SU-DHL-6 (cell line): ENCODE data around the gene LYSMD2.

Experiments
- H2AFZ ChIP-seq: fragments of 200-600 bp; sonication (generic); 2 replicates; pipeline ENCODE4 v1.6.1; 2014; ENCODE audit warnings: low read depth, mild to moderate bottlenecking, moderate library complexity, mixed read lengths, antibody characterized with exemption, low read length; ENCODE audit not compliant: severe bottlenecking
- H3F3A ChIP-seq: fragments of 200-600 bp; shearing (Covaris generic); 2 replicates; pipeline ENCODE4 v1.6.0; 2016; ENCODE audit warnings: antibody characterized with exemption, mild to moderate bottlenecking; ENCODE audit not compliant: insufficient read depth
- H3K27ac ChIP-seq: fragments of 200-600 bp; sonication (generic); 2 replicates; pipeline ENCODE4 v1.5.1; 2016; ENCODE audit warnings: low read depth, mild to moderate bottlenecking, low read length, moderate library complexity, mixed read lengths
- H3K27me3 ChIP-seq: fragments of 200-600 bp; sonication (generic), shearing (Covaris generic); 2 replicates; pipeline ENCODE4 v1.6.0; 2014; ENCODE audit warnings: mild to moderate bottlenecking, low read length
- H3K36me3 ChIP-seq: fragments of 200-600 bp; sonication (generic); 2 replicates; pipeline ENCODE4 v1.6.1; 2014; ENCODE audit warnings: mild to moderate bottlenecking, low read length, mixed read lengths
- H3K4me2 ChIP-seq: fragments of 300-600, 200-600 bp; shearing (Covaris generic), sonication (generic); 2 replicates; pipeline ENCODE4 v1.6.0; 2014; ENCODE audit warnings: low read length, low read depth, mild to moderate bottlenecking; ENCODE audit not compliant: poor library complexity, severe bottlenecking
- H3K4me3 ChIP-seq: fragments of 200-600 bp; sonication (generic); 2 replicates; pipeline ENCODE4 v1.5.1; 2014; ENCODE audit warnings: antibody characterized with exemption, low read length, mild to moderate bottlenecking, mixed read lengths; ENCODE audit not compliant: insufficient read depth, poor library complexity, severe bottlenecking
- H3K79me2 ChIP-seq: fragments of 200-600 bp; sonication (generic); 2 replicates; pipeline ENCODE4 v1.6.1; 2014; ENCODE audit warnings: mild to moderate bottlenecking, low read length, moderate library complexity; ENCODE audit not compliant: insufficient read depth
- H3K9ac ChIP-seq: fragments of 200-600 bp; sonication (generic); 2 replicates; pipeline ENCODE4 v1.7.0; 2014; ENCODE audit warnings: mild to moderate bottlenecking, low read length
- H3K9me2 ChIP-seq: fragments of 200-600 bp; sonication (generic); replicated peaks from 2 replicates; pipeline ENCODE4 v1.6.1; 2014; ENCODE audit warnings: low read length; ENCODE audit not compliant: insufficient read depth
- H3K9me3 ChIP-seq: fragments of 200-600 bp; sonication (generic); 2 replicates; pipeline ENCODE4 v1.6.1; 2014; ENCODE audit warnings: low read length, mixed read lengths; ENCODE audit not compliant: insufficient read depth
- H4K20me1 ChIP-seq: fragments of 200-600 bp; sonication (generic); 2 replicates; pipeline ENCODE4 v1.6.1; 2014; ENCODE audit warnings: low read depth, mild to moderate bottlenecking, antibody characterized with exemption, low read length, moderate library complexity, mixed read lengths
- CTCF ChIP-seq: fragments of 200-600 bp; sonication (generic); IDR thresholded peaks from one replicate; pipeline ENCODE4 v1.5.1; 2017; ENCODE audit warnings: antibody characterized with exemption, mild to moderate bottlenecking, low read length, moderate library complexity; ENCODE audit not compliant: insufficient read depth, poor library complexity, severe bottlenecking
- EZH2phosphoT487 ChIP-seq: fragments of 200-600 bp; sonication (generic), shearing (Covaris generic); conservative IDR thresholded peaks from 2 replicates; pipeline ENCODE4 v1.6.1; 2018; ENCODE audit warnings: mild to moderate bottlenecking, antibody characterized with exemption, low read length, moderate library complexity, mixed read lengths

The LYSMD2 gene

GRCh38 chr15:51751697-51752683 is 14.5 kb upstream of the LYSMD2 start:
- Histone ChIP-seq H3K79me2 (no peaks in the 10 kb centered on the region), H3K27me3 (no peaks in the 10 kb centered on the region), H3K9ac (peak overlapping the region; percentile 31; the same call in 1 of the 2 replicates), H2AFZ (peak overlapping the region; percentile 43), H3K4me2 (peak overlapping the region; percentile 84), H3K36me3 (no peaks in the 10 kb centered on the region), H3K9me3 (no peaks in the 10 kb centered on the region), H3K4me3 (peak overlapping the region; percentile 57), H3F3A (no peaks in the 10 kb centered on the region), H4K20me1 (no peaks in the 10 kb centered on the region), H3K9me2 (no peaks in the 10 kb centered on the region), H3K27ac (no peak overlapping the region)
- TF ChIP-seq CTCF (no peak), EZH2phosphoT487 (no peak)

GRCh38 chr15:51750792-51751696 is 13.6 kb upstream of the LYSMD2 start, which contains the start of gene TMOD2:
TMOD2 (plus strand) TSS chr15:51751597; CDS start chr15:51766442, 14,845 bp downstream.
- H3K27me3 ChIP-seq: no peaks in the 10 kb centered on the region
- no peak for TF ChIP-seq CTCF
- no peak for TF ChIP-seq EZH2phosphoT487
- peak within 1 kb of the TSS; percentile 84 for H3K4me2 ChIP-seq

GRCh38 chr15:51750186-51750585 is 12.7 kb upstream of the LYSMD2 start:
- H3K4me3 ChIP-seq: no peak overlapping the region
- H3K36me3 ChIP-seq: no peaks in the 10 kb centered on the region
- no peak overlapping the region for H3K9ac ChIP-seq
- no peak overlapping the region for H3K4me2 ChIP-seq
- TF ChIP-seq CTCF (no peak), EZH2phosphoT487 (no peak)
- no peaks in the 10 kb centered on the region for H3K9me2 ChIP-seq
- no peaks in the 10 kb centered on the region for H3F3A ChIP-seq
- H2AFZ ChIP-seq: no peak overlapping the region
- H4K20me1 ChIP-seq: no peaks in the 10 kb centered on the region
- no peaks in the 10 kb centered on the region for H3K79me2 ChIP-seq
- H3K9me3 ChIP-seq: no peaks in the 10 kb centered on the region
- H3K27ac ChIP-seq: no peak overlapping the region
- H3K27me3 ChIP-seq: no peaks in the 10 kb centered on the region

More at GRCh38 chr15:51750792-51751696, 13.6 kb upstream of the LYSMD2 start, which contains the start of gene TMOD2:
- Histone ChIP-seq H3K79me2 (no peaks in the 10 kb centered on the region), H3K27ac (no peak within 1 kb of the TSS), H4K20me1 (no peaks in the 10 kb centered on the region), H3K9ac (peak within 1 kb of the TSS; percentile 31; the same call in 1 of the 2 replicates), H3K36me3 (no peaks in the 10 kb centered on the region), H2AFZ (peak within 1 kb of the TSS; percentile 43), H3F3A (no peaks in the 10 kb centered on the region), H3K4me3 (peak within 1 kb of the TSS; percentile 57), H3K9me2 (no peaks in the 10 kb centered on the region), H3K9me3 (no peaks in the 10 kb centered on the region)
